ENCODE results near the gene KIF2C. TPM values are rescaled to one million over a fixed set of nuclear protein-coding genes. Genes with fewer than 3 reads are reported as not detected.

The KIF2C gene
- total and polyA plus RNA-seq, 9 of the 15 experiments (the other 6 are each of a cell fraction or from before 2014, with no cell fraction given) = 84.9 to 226 (median 169) TPM

DNA sequence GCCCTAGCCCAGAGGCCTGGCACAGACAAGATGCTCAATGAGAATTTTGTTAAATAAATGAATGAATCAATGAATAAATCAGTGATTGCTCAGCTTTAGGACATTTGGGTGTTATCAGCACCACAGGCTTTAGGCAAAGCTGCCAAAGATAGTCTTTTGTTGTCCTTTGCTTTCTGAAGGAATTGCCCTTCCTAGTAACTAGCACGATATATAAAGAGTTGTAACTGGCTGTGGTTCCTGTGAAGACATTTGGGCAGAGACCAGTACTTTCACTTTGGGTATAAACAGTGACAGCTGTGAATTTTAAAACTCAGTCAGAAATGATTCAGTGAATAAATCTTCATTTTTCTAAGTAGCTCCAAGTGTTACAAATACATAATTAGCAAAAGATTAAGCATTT lies 22.0 kb upstream of the KIF2C start:
- ATAC-seq (no peak), FAIRE-seq (no peak), DNase-seq (ENCODE audit: extremely low read depth in 1 of 4, low spot score in 3 of 4) (no peak)
- no peak overlapping the region for H3K9ac ChIP-seq (ENCODE audit: insufficient read depth in 1 of 2, low read depth in 2 of 2, low read length in 2 of 2)
- H3K4me3 ChIP-seq = no peak overlapping the region
- BruUV-seq (replicated peaks) = no TSS peak
- no peaks in the 10 kb centered on the region for H3K79me2 ChIP-seq (ENCODE audit: control insufficient read depth, insufficient read depth, low read length)
- peaks cover 6 to 20% of the 10 kb centered on the region in 2 experiments for H3K4me1 ChIP-seq (replicated peaks in 1 of 2; ENCODE audit: control insufficient read depth in 2 of 2, insufficient read depth in 2 of 2, low read length in 2 of 2)
- no peaks in the 10 kb centered on the region for H3K9me1 ChIP-seq (ENCODE audit: control insufficient read depth, insufficient read depth, low read length)
- H3K4me2 ChIP-seq (ENCODE audit: insufficient read depth, low read length) = no peak overlapping the region
- H3K27ac ChIP-seq (ENCODE audit: extremely low read depth, low read depth, low read length) = no peak overlapping the region
- H2AFZ ChIP-seq (ENCODE audit: low read depth, low read length) = no peak overlapping the region
- H3K36me3 ChIP-seq (ENCODE audit: control insufficient read depth, insufficient read depth, low read length) = no peaks in the 10 kb centered on the region
- CTCF ChIA-PET (ENCODE audit: low intra/inter-chr PET ratio) = no interaction called here
- TF ChIP-seq, protein P1, sequence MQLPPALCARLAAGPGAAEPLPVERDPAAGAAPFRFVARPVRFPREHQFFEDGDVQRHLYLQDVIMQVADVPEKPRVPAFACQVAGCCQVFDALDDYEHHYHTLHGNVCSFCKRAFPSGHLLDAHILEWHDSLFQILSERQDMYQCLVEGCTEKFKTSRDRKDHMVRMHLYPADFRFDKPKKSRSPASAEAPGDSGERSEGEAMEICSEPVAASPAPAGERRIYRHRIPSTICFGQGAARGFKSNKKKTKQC (CRISPR knock-in tag; IDR thresholded peaks at IDR 0.05) = no peak
- TF ChIP-seq FOXJ2 (tag; IDR thresholded peaks at IDR 0.05) = no peak
- no peak for TF ChIP-seq ZNF699 (CRISPR knock-in tag; IDR thresholded peaks at IDR 0.05; ENCODE audit: insufficient replicate concordance)
- no peak for TF ChIP-seq TEAD2 (tag; IDR thresholded peaks at IDR 0.05)
- no peak for TF ChIP-seq ZNF584 (CRISPR knock-in tag; IDR thresholded peaks at IDR 0.05; ENCODE audit: low read depth)
- no peak for TF ChIP-seq BRCA1 (IDR thresholded peaks at IDR 0.05)
- no peak for TF ChIP-seq BRCA1 (CRISPR knock-in tag; IDR thresholded peaks at IDR 0.05)
- in situ Hi-C loops (cut with MboI) = no loop called here
- H3K27me3 ChIP-seq (ENCODE audit: control insufficient read depth in 2 of 2, insufficient read depth in 2 of 2, low read length in 2 of 2) = peaks cover 8 to 15% of the 10 kb centered on the region in 2 experiments; a peak in 4 of 5 replicates
- 0 out of 2 replicates have a peak, but pooled peaks cover 3% of the 10 kb centered on the region for H4K20me1 ChIP-seq (replicated peaks; ENCODE audit: control insufficient read depth, insufficient read depth, low read length)
- WGBS (ENCODE audit: insufficient coverage, low coverage, missing lambda C conversion rate) = 8% methylated on average over 1 of the region's 1 CpG
- POLR2A ChIA-PET = interaction anchor here (0.7 to 9.1 kb wide), 5 partner anchors 11 to 103 kb away, joined by 3 to 328 read pairs (median 6); partner anchors contain the start of gene RNU5D-1
- intact Hi-C loops (cut with micrococcal nuclease) = no loop called here
- no peaks in the 10 kb centered on the region for H3K9me3 ChIP-seq (replicated peaks; ENCODE audit: control insufficient read depth, insufficient read depth, low read depth, low read length)

Measured in K562 (cell line).